Stimulated activated CD8-positive, alpha-beta memory T cell treated with anti-CD3 and anti-CD28 coated beads, Interleukin-4, amount 100 ng/mL, for 24 hours (primary cell): ENCODE measurements around the gene NFATC3.
A peak's percentile ranks its signal among the peaks of the same experiment; 100 is the strongest.

Source experiments
- DNase-seq: peaks from one replicate; pipeline ENCODE4 v3.0.0-alpha.2; 2020; ENCODE audit warnings: low read depth

Gene NFATC3

DNA sequence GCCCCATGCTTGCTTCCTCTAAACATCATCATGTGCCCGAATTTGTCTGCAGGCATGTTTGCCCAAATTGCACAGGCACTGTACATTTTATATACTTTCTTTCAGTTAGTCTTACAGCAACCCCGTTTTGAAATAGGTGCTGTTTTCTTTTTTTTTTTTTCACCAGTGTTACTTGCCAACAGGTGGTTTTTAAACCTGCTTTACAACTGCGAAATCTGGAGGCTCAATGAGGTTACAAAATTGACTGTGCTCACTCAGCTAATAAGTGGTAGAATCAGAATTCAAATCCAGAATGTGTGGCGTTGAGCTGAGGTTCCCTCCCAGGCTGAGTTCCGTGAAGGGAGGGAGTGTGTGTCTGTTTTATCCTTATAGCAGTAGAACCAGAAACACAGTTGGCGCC is 165.8 kb downstream of the NFATC3 start:
- no peak for DNase-seq

DNA sequence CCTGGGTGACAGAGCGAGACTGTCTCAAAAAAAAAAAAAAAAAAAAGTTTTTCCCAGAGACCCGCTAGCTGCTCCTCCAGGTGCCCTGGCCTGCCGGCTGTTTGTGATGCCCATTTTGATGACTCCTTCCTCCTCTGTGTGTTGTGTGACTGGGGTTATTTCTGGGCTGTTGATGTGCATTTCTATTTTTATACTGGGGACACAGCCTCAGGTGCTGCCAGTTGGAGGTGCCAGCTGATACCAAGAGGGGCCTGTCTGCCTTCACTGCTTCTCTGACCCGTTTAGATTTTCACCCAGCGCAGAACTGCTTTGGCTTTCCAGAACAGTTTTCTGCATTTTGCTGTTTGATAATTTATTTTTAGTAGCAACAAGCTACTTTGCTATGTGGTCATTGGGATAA is 166.7 kb downstream of the NFATC3 start:
- no peak for DNase-seq

DNA sequence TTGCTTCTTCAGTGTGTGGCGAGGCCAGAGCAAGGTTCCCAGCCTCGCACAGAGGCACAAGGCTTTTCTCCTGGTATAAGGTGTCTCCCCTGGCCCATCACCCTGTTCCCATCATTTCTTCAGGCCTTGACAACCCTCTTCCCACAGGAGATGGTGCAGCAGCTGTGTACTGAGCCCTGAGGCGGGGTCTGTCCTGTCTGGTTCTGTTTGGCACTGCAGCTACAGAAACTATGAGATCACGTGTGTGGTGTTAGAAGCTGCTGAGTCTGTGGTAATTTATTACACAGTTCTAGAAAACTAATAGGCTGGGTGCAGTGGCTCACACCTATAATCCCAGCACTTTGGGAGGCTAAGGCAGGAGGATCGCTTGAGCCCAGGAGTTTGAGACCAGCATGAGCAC is 167.2 kb downstream of the NFATC3 start:
- no peak for DNase-seq

DNA sequence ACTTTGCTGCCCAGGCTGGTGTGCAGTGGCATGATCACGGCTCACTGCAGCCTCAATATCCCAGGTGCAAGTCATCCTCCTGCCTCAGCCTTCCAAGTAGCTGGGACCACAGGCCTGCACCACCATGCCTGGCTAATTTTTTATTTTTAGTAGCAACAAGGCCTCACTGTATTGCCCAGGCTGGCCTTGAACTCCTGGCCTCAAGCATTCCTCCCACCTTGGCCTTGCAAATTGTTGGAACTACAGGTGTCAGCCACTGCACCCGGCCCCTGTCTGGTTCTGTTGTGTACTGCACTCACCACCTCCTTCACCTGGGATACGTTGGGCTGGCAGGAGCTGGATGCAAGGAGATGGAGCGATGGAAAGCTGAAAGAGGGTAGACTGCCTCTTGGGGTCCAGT is 168.6 kb downstream of the NFATC3 start:
- DNase-seq, result no peak

DNA sequence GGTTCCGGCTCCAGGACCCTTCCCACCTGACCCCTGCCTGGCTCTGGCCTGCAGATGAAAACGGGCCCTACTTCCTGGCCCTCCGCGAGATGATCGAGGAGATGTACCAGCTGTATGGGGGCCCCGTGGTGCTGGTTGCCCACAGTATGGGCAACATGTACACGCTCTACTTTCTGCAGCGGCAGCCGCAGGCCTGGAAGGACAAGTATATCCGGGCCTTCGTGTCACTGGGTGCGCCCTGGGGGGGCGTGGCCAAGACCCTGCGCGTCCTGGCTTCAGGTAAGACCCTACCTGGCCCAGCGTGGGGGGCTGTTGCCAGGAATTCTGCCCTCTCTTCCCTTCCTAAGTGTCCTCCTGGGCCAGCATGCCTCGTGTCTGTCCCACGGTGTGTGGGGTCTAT is 170.5 kb downstream of the NFATC3 start:
- DNase-seq, result no peak

DNA sequence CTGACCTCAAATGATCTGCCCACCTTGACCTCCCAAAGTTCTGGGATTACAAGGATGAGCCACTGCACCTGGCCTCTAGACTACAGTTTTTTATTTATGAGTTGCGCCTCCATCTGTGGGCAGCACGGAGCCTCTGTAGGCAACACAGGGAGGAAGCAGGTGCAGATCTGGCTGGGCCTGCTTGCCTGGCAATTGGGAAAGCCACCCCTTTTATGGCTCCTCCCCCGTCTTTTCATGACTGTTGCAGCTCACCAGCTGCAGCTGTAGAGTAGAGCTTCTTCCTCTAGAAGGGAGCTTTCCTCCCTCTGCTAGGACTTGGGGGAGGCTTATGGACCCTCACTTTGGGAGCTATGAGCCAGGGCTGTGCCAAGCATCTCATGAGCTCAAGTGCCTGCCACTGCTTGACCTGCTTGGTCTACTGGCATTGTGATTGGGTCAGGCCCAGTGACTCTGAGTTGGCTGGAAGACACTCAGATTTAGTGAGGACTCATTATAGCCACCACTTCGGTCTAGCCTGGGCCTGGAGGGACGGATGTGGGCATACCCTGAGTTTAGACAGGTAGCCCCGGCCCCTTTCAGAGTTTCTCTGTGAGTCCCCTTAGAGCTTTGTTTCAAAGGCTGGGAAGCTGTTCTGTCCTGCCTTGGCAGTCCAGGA is 172.2 kb downstream of the NFATC3 start:
- no peak for DNase-seq

DNA sequence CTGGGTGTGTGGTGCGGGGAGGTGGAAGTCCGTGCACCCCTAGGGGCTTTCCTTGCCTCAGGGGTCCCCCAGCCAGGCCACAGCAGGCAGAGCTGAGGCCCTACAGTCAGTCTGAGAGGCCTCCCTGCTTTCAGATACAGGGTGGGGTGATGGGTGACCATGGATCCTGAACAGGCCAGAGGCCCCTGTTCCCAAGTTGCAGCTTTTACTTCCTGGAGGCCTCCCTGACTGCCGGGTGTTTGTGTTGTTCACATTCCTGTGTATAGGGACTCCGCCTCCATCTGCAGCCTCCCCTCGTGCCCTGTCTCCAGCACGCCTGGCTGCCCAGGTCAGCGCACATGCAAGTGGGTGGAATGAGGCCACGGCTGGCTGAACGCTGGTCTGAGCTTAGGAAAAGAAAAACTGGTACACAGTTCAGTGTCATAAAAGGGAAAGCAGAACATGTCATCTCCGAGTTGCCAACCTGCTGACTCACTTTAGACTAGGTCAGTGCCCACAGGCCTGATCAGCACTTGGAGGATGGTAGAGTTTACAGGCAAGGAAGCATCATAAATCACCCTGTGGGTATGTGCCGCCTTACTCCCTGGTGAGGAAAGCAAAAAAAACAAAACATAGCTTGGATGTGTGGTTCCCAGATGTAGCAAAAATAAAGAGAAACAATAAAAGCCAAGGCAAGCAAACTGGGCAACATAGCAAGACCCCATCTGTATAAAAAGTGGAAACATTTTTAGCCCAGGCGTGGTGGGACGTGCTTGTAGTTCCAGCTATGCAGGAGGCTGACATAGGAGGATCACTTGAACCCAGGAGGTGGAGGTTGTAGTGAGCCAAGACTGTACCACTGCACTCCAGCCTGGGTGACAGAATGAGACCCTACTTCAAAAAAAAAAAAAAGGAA is 173.0 kb downstream of the NFATC3 start:
- no peak for DNase-seq

DNA sequence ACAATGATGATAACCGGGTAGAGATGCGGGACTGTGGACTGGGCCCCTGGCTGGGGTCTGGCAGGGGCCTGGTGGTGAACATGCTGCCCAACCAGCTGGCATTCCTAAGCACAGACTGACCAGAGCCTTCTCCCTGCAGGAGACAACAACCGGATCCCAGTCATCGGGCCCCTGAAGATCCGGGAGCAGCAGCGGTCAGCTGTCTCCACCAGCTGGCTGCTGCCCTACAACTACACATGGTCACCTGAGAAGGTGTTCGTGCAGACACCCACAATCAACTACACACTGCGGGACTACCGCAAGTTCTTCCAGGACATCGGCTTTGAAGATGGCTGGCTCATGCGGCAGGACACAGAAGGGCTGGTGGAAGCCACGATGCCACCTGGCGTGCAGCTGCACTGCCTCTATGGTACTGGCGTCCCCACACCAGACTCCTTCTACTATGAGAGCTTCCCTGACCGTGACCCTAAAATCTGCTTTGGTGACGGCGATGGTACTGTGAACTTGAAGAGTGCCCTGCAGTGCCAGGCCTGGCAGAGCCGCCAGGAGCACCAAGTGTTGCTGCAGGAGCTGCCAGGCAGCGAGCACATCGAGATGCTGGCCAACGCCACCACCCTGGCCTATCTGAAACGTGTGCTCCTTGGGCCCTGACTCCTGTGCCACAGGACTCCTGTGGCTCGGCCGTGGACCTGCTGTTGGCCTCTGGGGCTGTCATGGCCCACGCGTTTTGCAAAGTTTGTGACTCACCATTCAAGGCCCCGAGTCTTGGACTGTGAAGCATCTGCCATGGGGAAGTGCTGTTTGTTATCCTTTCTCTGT is 174.0 kb downstream of the NFATC3 start:
- no peak for DNase-seq

DNA sequence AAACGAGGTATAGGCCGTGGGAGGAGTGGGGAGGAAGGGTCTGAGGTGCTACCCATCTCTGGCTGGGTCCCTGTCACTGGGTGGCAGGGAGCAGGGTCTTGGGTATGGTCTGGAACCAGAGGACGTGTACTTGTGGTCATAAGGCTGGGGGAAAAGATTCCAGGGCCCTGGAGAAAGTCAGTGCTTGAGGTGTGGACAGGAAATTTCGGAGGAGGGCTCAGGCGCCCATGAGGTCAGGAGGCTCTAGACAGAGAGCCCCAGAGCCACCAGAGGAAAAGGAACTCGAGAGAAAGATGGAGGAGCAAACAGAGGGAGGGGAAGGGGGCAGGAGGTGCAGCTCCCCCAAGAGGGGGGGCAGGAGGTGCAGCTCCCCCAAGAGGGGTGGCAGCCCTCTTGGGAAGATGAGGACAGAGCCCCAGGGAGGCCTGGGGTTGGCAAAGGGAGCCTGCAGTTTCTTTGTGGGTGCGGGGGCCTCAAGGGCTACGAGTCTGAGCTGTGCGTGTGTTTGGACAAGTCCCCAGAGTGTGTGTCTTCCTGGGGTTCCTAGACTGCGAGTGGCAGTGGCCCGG is 178.5 kb downstream of the NFATC3 start:
- no peak for DNase-seq

DNA sequence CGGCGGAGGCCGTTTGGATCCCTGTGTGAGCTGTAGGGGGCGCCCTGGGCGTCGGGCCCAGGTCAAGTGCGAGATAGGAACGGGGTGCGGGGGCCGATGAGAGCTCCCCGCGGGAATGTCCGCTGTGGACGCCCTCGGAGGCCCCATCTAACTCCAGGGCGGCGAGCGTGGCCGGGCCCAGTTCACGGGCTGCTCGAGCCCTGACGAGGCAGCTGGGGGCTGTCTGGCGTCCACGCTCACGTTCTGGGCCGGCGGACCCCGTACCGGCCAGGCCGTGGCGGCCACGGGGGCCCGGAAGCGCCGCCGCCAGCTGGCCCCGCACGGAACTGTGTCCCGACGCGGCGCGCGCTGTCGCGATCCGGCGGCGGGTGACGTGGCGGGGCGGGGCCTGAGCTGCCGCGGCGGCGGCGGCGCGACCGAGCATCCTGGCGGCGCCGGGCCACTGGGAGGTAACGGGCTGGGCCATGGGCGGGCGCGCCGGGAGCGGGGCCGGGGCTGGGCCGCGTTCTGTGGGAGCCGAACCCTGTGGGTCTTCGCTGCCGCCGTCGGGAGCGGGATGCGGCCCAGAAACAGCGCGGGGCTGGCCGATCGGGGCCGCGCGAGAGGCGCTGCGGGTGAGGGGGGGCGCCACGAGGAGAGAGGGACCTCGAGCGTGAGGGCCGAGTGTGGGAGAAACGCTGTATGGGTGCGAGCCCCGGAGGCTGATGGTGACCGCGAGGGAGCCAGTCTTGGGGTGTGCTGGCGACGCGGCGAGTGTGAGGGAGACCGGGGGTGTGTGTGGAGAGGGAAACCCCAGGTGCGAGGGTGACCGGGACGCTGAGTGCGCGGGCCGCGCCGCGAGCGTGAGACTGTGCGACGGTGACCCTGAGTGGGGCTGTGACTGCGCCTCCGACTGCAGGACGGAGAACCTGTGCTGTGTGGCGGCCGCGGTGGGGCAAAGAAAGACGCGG is 179.2 kb downstream of the NFATC3 start, which contains the start of gene SLC7A6:
SLC7A6 (plus strand) TSS at position 399 of the 950 bp plus-strand sequence. CDS start 10,201 bp downstream, outside the sequence.
- DNase-seq, result peak; percentile 75

DNA sequence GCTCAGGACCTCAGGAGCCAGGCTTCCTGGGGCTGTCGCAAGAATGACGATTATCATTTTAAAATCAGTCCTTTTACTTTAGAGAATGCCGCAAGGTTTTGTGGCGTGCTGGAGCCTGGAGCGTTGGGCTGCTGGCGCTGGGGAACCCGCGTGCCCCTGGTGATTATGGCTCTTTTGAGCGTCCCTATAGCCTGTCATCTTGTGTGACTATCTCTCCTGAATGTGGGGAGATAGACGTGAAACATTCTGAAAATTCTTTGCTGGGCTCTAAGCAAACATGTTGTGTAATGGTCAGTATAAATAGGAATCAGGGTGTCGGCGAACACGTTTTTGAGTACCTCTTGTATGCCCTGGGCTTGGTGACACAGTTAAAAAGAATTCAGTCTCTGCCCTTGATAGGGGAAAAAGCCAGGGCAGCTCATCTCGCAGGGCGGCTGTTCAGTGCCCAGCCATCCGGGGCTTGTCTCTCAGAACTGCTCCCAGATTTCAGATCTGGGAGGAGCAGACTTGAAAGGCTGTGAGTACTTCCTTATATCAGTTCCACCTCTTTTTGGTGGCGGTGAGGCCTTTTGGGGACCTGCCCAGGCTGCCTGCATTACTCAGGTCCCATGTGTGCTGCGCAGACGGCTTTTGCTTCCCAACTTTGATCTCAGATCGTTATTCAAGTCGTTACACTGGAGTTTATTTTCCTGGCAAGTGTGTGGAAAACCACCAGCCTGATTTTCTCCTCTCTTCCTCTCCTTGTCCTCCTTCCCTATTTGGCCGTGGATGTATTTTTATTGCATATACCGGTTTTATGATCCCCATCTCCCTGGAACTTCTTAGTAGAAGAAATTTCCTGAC is 180.1 kb downstream of the NFATC3 start:
- no peak for DNase-seq

DNA sequence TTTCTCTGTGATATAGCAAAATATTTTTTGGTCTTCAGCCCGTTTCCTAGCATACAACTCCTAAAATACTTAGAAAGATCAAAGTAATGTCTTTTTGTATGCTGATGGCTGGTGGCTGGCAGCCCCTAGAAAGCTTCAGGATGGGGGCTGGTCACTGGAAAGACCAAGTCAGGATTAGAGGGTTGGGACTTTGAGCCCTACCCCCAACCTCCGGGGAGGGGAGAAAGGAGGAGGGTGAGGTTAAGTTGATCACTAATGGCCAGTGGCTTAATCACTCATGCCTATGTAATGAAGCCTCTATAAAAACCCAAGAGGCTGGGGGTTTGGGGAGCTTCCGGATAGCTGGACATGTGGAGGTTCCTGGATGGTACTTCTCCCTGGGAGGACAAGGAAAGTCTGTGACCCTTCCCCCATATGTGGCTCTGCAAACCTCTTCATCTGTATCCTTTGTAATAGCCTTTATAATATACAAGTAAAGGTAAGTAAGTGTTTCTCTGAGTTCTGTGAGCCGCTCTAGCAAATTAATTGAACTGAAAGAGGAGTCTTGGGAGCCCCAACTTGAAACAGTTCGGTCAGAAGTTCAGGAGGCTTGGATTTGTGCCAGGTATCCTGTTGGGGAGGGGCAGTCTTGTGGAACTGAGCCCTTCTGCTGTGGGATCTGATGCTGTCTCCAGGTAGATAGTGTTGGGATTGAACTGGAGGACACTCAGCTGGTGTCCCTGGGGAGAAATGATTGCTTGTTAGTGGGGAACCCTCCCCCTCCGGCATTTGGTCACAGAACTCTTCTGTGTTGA is 182.6 kb downstream of the NFATC3 start:
- no peak for DNase-seq

DNA sequence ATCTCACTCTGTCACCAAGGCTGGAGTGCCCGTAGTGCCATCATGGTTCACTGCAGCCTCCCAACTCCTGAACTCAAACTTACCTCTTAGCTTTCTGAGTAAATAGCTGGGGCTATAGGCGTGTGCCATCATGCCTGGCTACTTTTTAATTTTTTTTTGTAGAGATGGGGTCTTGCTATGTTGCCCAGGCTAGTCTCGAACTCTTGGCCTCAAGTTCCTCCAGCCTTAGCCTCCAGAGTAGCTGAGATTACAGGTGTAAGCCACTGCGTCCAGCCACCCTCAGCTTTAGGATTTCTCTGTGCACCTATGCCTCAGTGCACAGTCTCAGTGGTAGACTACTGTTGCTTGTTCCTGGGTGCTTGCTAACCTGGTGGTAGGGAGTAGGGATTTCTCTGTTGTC is 184.6 kb downstream of the NFATC3 start:
- DNase-seq, result no peak

DNA sequence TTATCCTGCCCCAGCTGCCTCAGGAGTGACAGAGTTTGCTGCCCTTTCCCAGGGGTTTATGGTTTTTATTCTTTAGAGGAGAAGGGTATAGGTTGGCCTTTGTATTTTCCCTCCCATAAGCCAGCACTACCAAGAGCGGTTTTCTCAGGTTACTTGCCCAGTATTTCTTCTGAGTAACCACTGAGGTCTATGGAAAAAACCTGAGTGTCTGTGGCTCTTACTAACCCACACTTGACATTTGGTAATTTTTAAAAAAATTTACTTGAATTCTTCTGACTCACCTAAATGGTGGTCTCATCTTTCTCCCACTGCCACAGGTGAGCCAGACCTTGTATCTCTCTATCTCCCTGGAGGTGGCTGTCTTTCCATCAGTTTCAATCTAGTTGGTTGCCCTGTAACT is 185.2 kb downstream of the NFATC3 start:
- no peak for DNase-seq

DNA sequence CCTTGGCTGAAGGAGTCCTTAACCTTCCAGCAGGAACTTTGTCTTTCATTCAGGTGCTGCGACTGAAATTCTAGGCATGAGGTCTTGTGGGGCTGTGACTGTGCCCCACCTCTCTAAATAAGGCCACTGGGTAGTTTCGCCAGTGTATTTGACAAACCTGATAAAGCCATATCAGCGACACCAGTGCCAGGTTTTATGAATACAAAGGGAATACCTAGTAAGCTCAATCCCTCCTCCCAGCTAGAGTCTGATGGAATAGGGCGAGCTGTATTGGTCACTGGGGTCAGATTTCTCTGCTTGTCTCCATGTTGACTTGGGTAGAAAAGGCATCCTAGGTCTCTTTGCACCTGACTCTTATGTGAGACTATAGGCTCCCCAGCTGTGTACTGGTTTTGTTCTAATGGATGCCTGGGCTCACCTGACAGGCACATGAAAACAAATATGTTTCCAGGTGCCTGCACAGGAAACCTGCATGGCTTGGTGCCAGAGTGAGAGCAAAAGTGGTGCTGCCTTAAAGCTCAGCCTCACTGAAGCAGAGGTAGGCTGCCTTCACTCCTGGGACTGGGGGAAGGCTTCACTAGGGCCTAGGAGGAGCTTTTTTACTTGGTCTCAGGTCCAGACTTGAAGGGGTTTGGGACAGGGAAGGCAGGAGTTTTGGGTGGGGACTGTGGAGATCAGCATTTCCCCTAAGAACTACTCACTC is 187.5 kb downstream of the NFATC3 start:
- no peak for DNase-seq

DNA sequence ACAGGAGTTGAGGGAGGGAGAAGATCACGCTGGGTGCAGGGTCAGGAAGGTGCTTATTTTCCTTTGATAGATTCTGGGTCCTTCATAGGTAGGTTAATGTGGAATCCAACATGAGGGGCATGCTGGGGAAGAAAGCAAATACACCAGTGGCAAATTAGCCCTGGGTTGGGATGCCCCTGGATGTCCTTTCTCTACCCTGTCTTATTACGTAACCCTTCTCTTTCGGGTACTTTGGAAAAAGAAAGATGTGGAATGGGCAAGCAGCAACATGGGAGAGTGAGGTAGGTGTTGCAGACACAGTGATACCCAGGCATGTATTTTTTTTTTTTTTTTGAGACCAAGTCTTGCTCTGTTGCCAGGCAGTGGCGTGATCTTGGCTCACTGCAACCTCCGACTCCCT is 188.3 kb downstream of the NFATC3 start:
- DNase-seq, result no peak

DNA sequence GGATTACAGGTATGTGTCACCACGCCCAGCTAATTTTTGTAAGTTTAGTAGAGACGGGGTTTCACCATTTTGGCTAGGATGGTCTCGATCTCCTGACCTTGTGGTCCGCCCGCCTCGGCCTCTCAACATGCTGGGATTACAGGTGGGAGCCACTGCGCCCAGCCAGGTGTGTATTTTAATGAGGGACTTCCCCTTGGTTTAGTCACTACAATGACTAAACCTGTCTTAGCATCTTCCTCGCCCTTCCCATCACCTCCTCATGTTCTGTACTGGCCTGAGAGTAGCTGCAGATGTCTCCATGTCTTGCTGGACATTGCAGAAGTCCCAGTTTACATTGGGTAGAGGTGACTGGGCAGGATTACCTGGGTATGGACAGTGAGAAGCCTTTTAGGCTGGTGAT is 188.7 kb downstream of the NFATC3 start:
- DNase-seq, result no peak

DNA sequence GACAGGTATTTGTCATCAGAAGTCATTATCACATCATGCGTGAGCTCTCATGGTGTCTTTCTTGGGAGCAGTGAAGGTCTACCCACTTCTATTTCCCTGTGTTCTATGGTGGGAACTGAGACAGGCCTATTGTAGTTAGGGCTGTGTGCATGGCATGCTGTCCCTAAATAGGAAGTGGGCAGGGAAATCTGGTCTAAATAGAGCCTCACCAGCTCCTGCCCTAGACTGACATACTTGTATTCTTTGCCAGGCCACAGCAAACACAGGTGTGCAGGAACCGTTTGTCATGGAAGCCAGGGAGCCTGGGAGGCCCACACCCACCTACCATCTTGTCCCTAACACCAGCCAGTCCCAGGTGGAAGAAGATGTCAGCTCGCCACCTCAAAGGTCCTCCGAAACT is 189.3 kb downstream of the NFATC3 start:
- no peak for DNase-seq
